Smooth muscle cell (in vitro differentiated cells): ENCODE measurements around the gene PODN. TPM values are rescaled to one million over a fixed set of nuclear protein-coding genes. Genes with fewer than 3 reads are reported as not detected.

Experiments
- DNase-seq: peaks from one replicate; lab custom pipeline; 2025; ENCODE audit not compliant: unreplicated experiment; lab: John Stamatoyannopoulos, UW
- H2AFZ ChIP-seq: fragments of 200-600 bp; sonication (generic); 2 replicates; pipeline ENCODE4 v1.6.0; 2016; ENCODE audit warnings: antibody characterized with exemption, low read depth, mild to moderate bottlenecking
- H3F3A ChIP-seq: fragments of 200-600 bp; sonication (generic); 2 replicates; pipeline ENCODE4 v1.6.0; 2017; ENCODE audit warnings: antibody characterized with exemption, low read depth
- H3K27ac ChIP-seq: fragments of 200-600 bp; sonication (generic); 2 replicates; pipeline ENCODE4 v1.5.1; 2016; ENCODE audit warnings: low read depth, mild to moderate bottlenecking
- H3K27me3 ChIP-seq: fragments of 200-600 bp; sonication (generic); 2 replicates; pipeline ENCODE4 v1.6.1; 2016; ENCODE audit warnings: low read depth, mild to moderate bottlenecking
- H3K36me3 ChIP-seq: fragments of 200-600 bp; sonication (generic); 2 replicates; pipeline ENCODE4 v1.5.1; 2016; ENCODE audit warnings: low read depth
- H3K4me1 ChIP-seq: fragments of 200-600 bp; sonication (generic); 2 replicates; pipeline ENCODE4 v1.5.1; 2016; ENCODE audit warnings: low read depth
- H3K4me2 ChIP-seq: fragments of 200-600 bp; sonication (generic); 2 replicates; pipeline ENCODE4 v1.6.0; 2016; ENCODE audit warnings: mild to moderate bottlenecking
- H3K4me3 ChIP-seq: fragments of 200-600 bp; sonication (generic); 2 replicates; pipeline ENCODE4 v1.5.1; 2016; ENCODE audit warnings: mild to moderate bottlenecking
- H3K79me2 ChIP-seq: fragments of 200-600 bp; sonication (generic); 2 replicates; pipeline ENCODE4 v1.6.0; 2016; ENCODE audit warnings: low read depth, mild to moderate bottlenecking
- H3K9ac ChIP-seq: fragments of 200-600 bp; sonication (generic); 2 replicates; pipeline ENCODE4 v1.6.0; 2016; ENCODE audit warnings: low read depth
- H3K9me3 ChIP-seq: fragments of 200-600 bp; sonication (generic); replicated peaks from 2 replicates; pipeline ENCODE4 v1.5.1; 2016; ENCODE audit warnings: low read depth
- H4K20me1 ChIP-seq: fragments of 200-600 bp; sonication (generic); 2 replicates; pipeline ENCODE4 v1.6.0; 2016; ENCODE audit warnings: low read depth
- CTCF ChIP-seq: fragments of 200-600 bp; sonication (generic); IDR thresholded peaks from 2 replicates; pipeline ENCODE4 v1.5.1; 2017; ENCODE audit warnings: borderline replicate concordance, mild to moderate bottlenecking, antibody characterized with exemption; ENCODE audit not compliant: insufficient read depth, poor library complexity, severe bottlenecking
- WGBS: methylation state at CpG from one replicate; pipeline ENCODE4 v1.1.7; 2016; ENCODE audit warnings: low lambda C conversion rate; 5-methylcytosine and 5-hydroxymethylcytosine counted together
- polyA plus RNA-seq: library from polyadenylated mRNA; unstranded; fragments of >200 nt; fragmentation: Nextera tagmentation; extraction: Ambion mirVana; gene quantifications from 2 replicates; pipeline ENCODE4 v1.2.1, GENCODE V29; 2016
- total RNA-seq: library from RNA; depleted of rRNA; stranded (reverse); fragments of >200 nt; gene quantifications from 2 replicates; pipeline ENCODE4 v1.2.3, GENCODE V29; 2014

The PODN gene
- total and polyA plus RNA-seq, 2 experiments from 2014 or later, result 0.27 to 0.45 TPM

- TF ChIP-seq CTCF, result no peak
- WGBS, result 91% methylated on average over 5 of the region's 5 CpGs
- no peak overlapping the region for H2AFZ ChIP-seq
- H3K4me3 ChIP-seq, result no peak overlapping the region
- no peak for DNase-seq
- H3K79me2 ChIP-seq, result no peaks in the 10 kb centered on the region
- no peaks in the 10 kb centered on the region for H3K9me3 ChIP-seq
- H3F3A ChIP-seq, result no peaks in the 10 kb centered on the region
- H3K9ac ChIP-seq, result no peak overlapping the region
- H3K36me3 ChIP-seq, result no peaks in the 10 kb centered on the region
- H3K27me3 ChIP-seq, result no peaks in the 10 kb centered on the region
- no peaks in the 10 kb centered on the region for H3K4me1 ChIP-seq
- no peaks in the 10 kb centered on the region for H4K20me1 ChIP-seq
- no peak overlapping the region for H3K4me2 ChIP-seq
- no peak overlapping the region for H3K27ac ChIP-seq
Measured at GRCh38 chr1:53127546-53127945, 65.5 kb downstream of the PODN start.

GRCh38 chr1:53128401-53128800 lies 66.4 kb downstream of the PODN start:
- Histone ChIP-seq H3K36me3 (no peaks in the 10 kb centered on the region), H3F3A (no peaks in the 10 kb centered on the region), H3K27ac (no peak overlapping the region), H3K9me3 (no peaks in the 10 kb centered on the region), H3K27me3 (no peaks in the 10 kb centered on the region), H4K20me1 (no peaks in the 10 kb centered on the region), H3K4me2 (no peak overlapping the region), H3K79me2 (no peaks in the 10 kb centered on the region), H3K9ac (no peak overlapping the region), H3K4me3 (no peak overlapping the region), H3K4me1 (no peaks in the 10 kb centered on the region), H2AFZ (no peak overlapping the region)
- TF ChIP-seq CTCF, result no peak
- WGBS, result 96% methylated on average over 4 of the region's 4 CpGs
- DNase-seq, result no peak

GRCh38 chr1:53129891-53130597 lies 68.0 kb downstream of the PODN start:
- DNase-seq, result no peak
- Histone ChIP-seq H3K4me1 (no peaks in the 10 kb centered on the region), H3K79me2 (no peaks in the 10 kb centered on the region), H3K27ac (no peak overlapping the region), H3K27me3 (no peaks in the 10 kb centered on the region), H2AFZ (no peak overlapping the region), H3K4me2 (no peak overlapping the region), H3K9ac (no peak overlapping the region), H4K20me1 (no peaks in the 10 kb centered on the region), H3K9me3 (no peaks in the 10 kb centered on the region), H3K36me3 (no peaks in the 10 kb centered on the region), H3F3A (no peaks in the 10 kb centered on the region), H3K4me3 (no peak overlapping the region)
- WGBS, result 91% methylated on average over 12 of the region's 12 CpGs
- TF ChIP-seq CTCF, result no peak

- no peak for DNase-seq
- Histone ChIP-seq H3F3A (no peaks in the 10 kb centered on the region), H4K20me1 (no peaks in the 10 kb centered on the region), H3K27me3 (no peaks in the 10 kb centered on the region), H3K4me3 (no peak overlapping the region), H3K27ac (no peak overlapping the region), H3K79me2 (no peaks in the 10 kb centered on the region), H3K9ac (no peak overlapping the region), H2AFZ (no peak overlapping the region), H3K4me2 (no peak overlapping the region), H3K4me1 (no peaks in the 10 kb centered on the region), H3K36me3 (no peaks in the 10 kb centered on the region), H3K9me3 (no peaks in the 10 kb centered on the region)
- no peak for TF ChIP-seq CTCF
- WGBS, result 100% methylated on average over 1 of the region's 1 CpG
Measured at GRCh38 chr1:53130598-53130877, 68.5 kb downstream of the PODN start.
